ENCODE data around the gene ANO4.

DNA sequence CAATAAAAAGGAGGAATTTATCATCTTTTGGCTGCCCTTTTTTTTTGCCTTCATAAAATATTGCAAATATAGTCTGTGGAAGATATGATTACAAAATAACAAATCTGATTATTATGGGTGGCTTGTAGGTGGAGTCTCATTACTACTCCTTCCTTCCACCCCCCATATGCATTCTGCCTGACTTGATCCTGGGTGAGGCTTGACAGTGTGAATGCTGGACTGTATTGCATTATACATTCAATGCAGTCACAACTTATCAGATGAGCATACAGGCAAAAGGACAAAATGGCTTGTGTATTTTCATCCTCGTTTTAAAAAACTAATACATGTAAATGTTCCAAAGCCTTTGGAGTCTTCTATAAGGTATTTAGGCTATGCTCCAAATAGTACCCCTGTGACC, 186.3 kb downstream of the ANO4 start:
- TF ChIP-seq CTCF (IDR thresholded peaks at IDR 0.05) (no peak), ZFX (IDR thresholded peaks at IDR 0.05; ENCODE audit: borderline replicate concordance) (no peak)
